HepG2 (cell line): ENCODE results near the gene SIKE1. TPM values are rescaled to one million over a fixed set of nuclear protein-coding genes. Genes with fewer than 3 reads are reported as not detected.

Source experiments
- ATAC-seq: fragments of 200-7000 bp; cut with Tn5 transposase; 3 replicates; pipeline ENCODE4 v1.9.1; 2020; ENCODE audit warnings: mild to moderate bottlenecking, moderate library complexity
- BruUV-seq: library from RNA; stranded (reverse); fragments of 400-500 nt; replicated peaks from 2 replicates; lab custom pipeline; 2021; lab: Mats Ljungman, UMichigan
- CTCF ChIA-PET: fragments of 300-600 bp; formaldehyde crosslinking; extraction: SDS; loops from one replicate; lab custom pipeline; 2021; ENCODE audit warnings: low total read pairs, inconsistent platforms, low intra/inter-chr PET ratio; lab: Yijun Ruan, JAX
- POLR2A ChIA-PET: fragments of 350-600 bp; sonication (Branson Sonifier 250); formaldehyde crosslinking; loops from one replicate; lab custom pipeline; 2020; ENCODE audit warnings: antibody characterized with exemption, inconsistent platforms; lab: Yijun Ruan, JAX
- DNase-seq: peaks from one replicate; pipeline ENCODE4 v3.0.0-alpha.2; 2015; ENCODE audit warnings: low spot score
- FAIRE-seq: peaks from 3 replicates; lab custom pipeline; 2011; peaks lifted over from hg19 to GRCh38; lab: Jason Lieb, UNC
- H2AFZ ChIP-seq: one replicate; pipeline ENCODE4 v1.6.1; 2011; ENCODE audit warnings: low read length, inconsistent platforms
- H3K27ac ChIP-seq: fragments of 300-600 bp; 3 replicates; pipeline ENCODE4 v1.8.0; 2011; ENCODE audit warnings: mixed run types, mild to moderate bottlenecking, mixed read lengths, low read length, inconsistent platforms; ENCODE audit not compliant: insufficient read depth; ENCODE audit errors: extremely low read length
- H3K27me3 ChIP-seq, 2 experiments: fragments of 200-600 bp in 1 of 2; 2 replicates in 1 of 2; 3 replicates in 1 of 2; pipeline versions ENCODE4 v1.6.0 to v1.8.0; 2011; ENCODE audit warnings: low read length in 2 of 2, mild to moderate bottlenecking in 2 of 2, moderate library complexity in 2 of 2, inconsistent platforms in 1 of 2; ENCODE audit not compliant: insufficient read depth in 2 of 2, control insufficient read depth in 1 of 2
- H3K36me3 ChIP-seq, 2 experiments: fragments of 200-600 bp in 1 of 2; replicated peaks in 1 of 2; 2 replicates in 1 of 2; 3 replicates in 1 of 2; pipeline versions ENCODE4 v1.5.1 to v1.8.0; 2011; ENCODE audit warnings: low read length in 2 of 2, inconsistent platforms in 1 of 2; ENCODE audit not compliant: insufficient read depth in 2 of 2, control insufficient read depth in 1 of 2
- H3K4me1 ChIP-seq: 2 replicates; pipeline ENCODE4 v1.5.1; 2012; ENCODE audit warnings: low read length, inconsistent platforms; ENCODE audit not compliant: insufficient read depth
- H3K4me2 ChIP-seq: 2 replicates; pipeline ENCODE4 v1.6.0; 2011; ENCODE audit warnings: low read depth, low read length, inconsistent platforms
- H3K4me3 ChIP-seq, 3 experiments: fragments of 200-600 bp in 1 of 3; sonication (generic), shearing (Covaris generic) in 1 of 3; replicated peaks in 1 of 3; 2 replicates each; pipeline ENCODE4 v1.5.1; 2011 to 2016; ENCODE audit warnings: low read length in 3 of 3, inconsistent platforms in 2 of 3, low read depth in 2 of 3, mild to moderate bottlenecking in 2 of 3, control low read depth in 1 of 3, mixed read lengths in 1 of 3; ENCODE audit not compliant: insufficient read depth in 1 of 3
- H3K79me2 ChIP-seq: one replicate; pipeline ENCODE4 v1.6.1; 2011; ENCODE audit warnings: low read length, inconsistent platforms; ENCODE audit not compliant: insufficient read depth
- H3K9ac ChIP-seq: 2 replicates; pipeline ENCODE4 v1.6.0; 2011; ENCODE audit warnings: mild to moderate bottlenecking, low read depth, low read length, inconsistent platforms; ENCODE audit not compliant: insufficient read depth
- H3K9me3 ChIP-seq: 2 replicates; pipeline ENCODE4 v1.5.1; 2012; ENCODE audit warnings: mild to moderate bottlenecking, low read length
- H4K20me1 ChIP-seq: 2 replicates; pipeline ENCODE4 v1.6.0; 2011; ENCODE audit warnings: inconsistent platforms, mild to moderate bottlenecking, low read length, moderate library complexity; ENCODE audit not compliant: insufficient read depth
- CBX2 ChIP-seq, 2 experiments: fragments of 200-600 bp in 1 of 2; sonication (generic); formaldehyde crosslinking in 1 of 2; IDR thresholded peaks; 2 replicates each; pipeline versions ENCODE4 v1.7.0 to v1.8.1; 2018 to 2022; ENCODE audit warnings: low read depth in 2 of 2, low read length in 1 of 2, mild to moderate bottlenecking in 1 of 2, missing genetic modification reagents in 1 of 2
- DZIP1 ChIP-seq: sonication (generic); formaldehyde crosslinking; IDR thresholded peaks from 2 replicates; pipeline ENCODE4 v1.5.0; 2020; ENCODE audit warnings: mild to moderate bottlenecking, missing genetic modification reagents
- EZH2 ChIP-seq: conservative IDR thresholded peaks from 2 replicates; pipeline ENCODE4 v1.6.1; 2012; ENCODE audit warnings: mild to moderate bottlenecking, low read depth, low read length, moderate library complexity
- MAX ChIP-seq: IDR thresholded peaks from 2 replicates; pipeline ENCODE4 v1.6.1; 2012; ENCODE audit warnings: inconsistent platforms
- NFRKB ChIP-seq: fragments of 450-650 bp; IDR thresholded peaks from 2 replicates; pipeline ENCODE4 v1.6.1; 2017
- NR2F6 ChIP-seq, 2 experiments: IDR thresholded peaks; 2 replicates each; pipeline ENCODE4 v1.6.1; 2016; ENCODE audit warnings: antibody characterized with exemption in 1 of 2, mild to moderate bottlenecking in 1 of 2
- PRPF4 ChIP-seq: fragments of 200-400 bp; formaldehyde crosslinking; IDR thresholded peaks from 2 replicates; pipeline ENCODE4 v1.6.1; 2016; ENCODE audit warnings: low read length, low read depth; ENCODE audit not compliant: poor library complexity, severe bottlenecking
- TMF1 ChIP-seq: sonication (generic); formaldehyde crosslinking; IDR thresholded peaks from 2 replicates; pipeline ENCODE4 v1.8.1; 2022; ENCODE audit warnings: low read depth, missing genetic modification reagents
- ZBED4 ChIP-seq: sonication (generic); formaldehyde crosslinking; IDR thresholded peaks from 2 replicates; pipeline ENCODE4 v1.4.0; 2020; ENCODE audit warnings: missing genetic modification reagents, borderline replicate concordance
- ZNF281 ChIP-seq: sonication (generic); formaldehyde crosslinking; IDR thresholded peaks from 2 replicates; pipeline ENCODE4 v1.4.0; 2020; ENCODE audit warnings: missing genetic modification reagents, borderline replicate concordance
- ZNF607 ChIP-seq: sonication (generic); formaldehyde crosslinking; IDR thresholded peaks from 2 replicates; pipeline ENCODE4 v1.5.1; 2020; ENCODE audit warnings: missing genetic modification reagents, mild to moderate bottlenecking, borderline replicate concordance
- ZNF615 ChIP-seq: sonication (generic); formaldehyde crosslinking; IDR thresholded peaks from 2 replicates; pipeline ENCODE4 v1.5.0; 2020; ENCODE audit warnings: mild to moderate bottlenecking, missing genetic modification reagents, borderline replicate concordance
- ZNF678 ChIP-seq: sonication (generic); formaldehyde crosslinking; IDR thresholded peaks from 2 replicates; pipeline ENCODE4 v1.4.0; 2020; ENCODE audit warnings: mild to moderate bottlenecking, missing genetic modification reagents
- whole genome bisulfite sequencing: methylation state at CpG from one replicate; pipeline ENCODE4 v1.1.6; 2017; ENCODE audit warnings: low lambda C conversion rate; 5-methylcytosine and 5-hydroxymethylcytosine counted together
- in situ Hi-C: cut with HindIII; loops from 2 replicates; pipeline ENCODE4 v1.10.0; 2017; ENCODE audit warnings: low pct_unique_long_range_greater_than_20kb; ENCODE audit not compliant: extremely low pct_ligation_motif_present
- intact Hi-C: fragments of 100-400 bp; cut with micrococcal nuclease; formaldehyde crosslinking; loops from one replicate; pipeline ENCODE4 v1.10.0; 2022; ENCODE audit not compliant: unreplicated experiment
- polyA plus RNA-seq, 8 experiments: library from polyadenylated mRNA; depleted of rRNA in 3 of 8; stranded (reverse) in 7 of 8; unstranded in 1 of 8; fragments of >200 nt; fragmentation: Illumina TruSeq in 4 of 8; extraction: Trizol in 4 of 8; gene quantifications; 2 replicates each; pipeline versions ENCODE4 v1.2.1 to v1.2.3, GENCODE V29; 2011 to 2016; ENCODE audit warnings: low read depth in 4 of 8, missing spikeins in 1 of 8, mixed read lengths in 1 of 8; ENCODE audit not compliant: insufficient read depth in 1 of 8
- total RNA-seq, 5 experiments: library from RNA; depleted of rRNA; stranded (reverse); fragments of >200 nt; fragmentation: Illumina TruSeq; extraction: Trizol; gene quantifications; 2 replicates each; pipeline ENCODE4 v1.2.3, GENCODE V29; 2016; ENCODE audit warnings: low read depth in 1 of 5

Gene SIKE1
- total and polyA plus RNA-seq, 2 of the 13 experiments (the other 11 are each of a cell fraction or from before 2014, with no cell fraction given) = 36.5 to 58.4 TPM

- FAIRE-seq (no peak), ATAC-seq (no peak), DNase-seq (no peak)
- in situ Hi-C loops (loop anchor here (5.0 kb wide), 1 partner anchor 33 kb away; the partner anchor contains the start of gene NRAS), intact Hi-C loops (no loop called here)
- Histone ChIP-seq H3K4me1 (peaks cover 43% of the 10 kb centered on the region), H3K9me3 (no peaks in the 10 kb centered on the region), H3K27me3 (no peaks in the 10 kb centered on the region), H3K4me2 (no peak overlapping the region), H4K20me1 (peaks cover 85% of the 10 kb centered on the region), H3K4me3 (no peak overlapping the region), H3K79me2 (peaks cover 100% of the 10 kb centered on the region), H3K9ac (no peak overlapping the region), H3K27ac (no peak overlapping the region)
- POLR2A ChIA-PET = no interaction called here
- BruUV-seq = no TSS peak
- WGBS = 96% methylated on average over 5 of the region's 5 CpGs
- TF ChIP-seq ZNF615 (CRISPR knock-in tag) = no peak
- no peak for TF ChIP-seq NR2F6 (IDR thresholded peaks at IDR 0.05)
- no peak for TF ChIP-seq NR2F6 (CRISPR knock-in tag; IDR thresholded peaks at IDR 0.05)
- TF ChIP-seq TMF1 (CRISPR knock-in tag) = no peak
- TF ChIP-seq EZH2 = no peak
- TF ChIP-seq PRPF4 = no peak
- no peak for TF ChIP-seq CBX2 (IDR thresholded peaks at IDR 0.05; ENCODE audit: low read depth, low read length)
- TF ChIP-seq CBX2 (CRISPR knock-in tag; IDR thresholded peaks at IDR 0.05; ENCODE audit: low read depth) = no peak
- no peak for TF ChIP-seq ZNF281 (CRISPR knock-in tag)
- TF ChIP-seq MAX = no peak
- no peak for TF ChIP-seq NFRKB
- no peak for TF ChIP-seq ZNF678
- no peak for TF ChIP-seq DZIP1 (CRISPR knock-in tag)
- TF ChIP-seq ZNF607 (CRISPR knock-in tag) = no peak
- no peak for TF ChIP-seq ZBED4 (CRISPR knock-in tag)
- TF ChIP-seq, all 625 proteins: peak for 0
- no peak overlapping the region for H2AFZ ChIP-seq
- peaks cover 1 to 45% of the 10 kb centered on the region in 2 experiments; a peak in 4 of 5 replicates for H3K36me3 ChIP-seq
- CTCF ChIA-PET = no interaction called here
Measured at GRCh38 chr1:114750780-114751179, 29.7 kb downstream of the SIKE1 start.
